IMR-90 (cell line): ENCODE data around the gene G3BP1.
A peak's percentile ranks its signal among the peaks of the same experiment; 100 is the strongest.

Source experiments
- FOS ChIP-seq: fragments of 150-350 bp; IDR thresholded peaks from 2 replicates; pipeline ENCODE4 v1.6.1; 2016; ENCODE audit warnings: low read depth, low read length
- MXI1 ChIP-seq: IDR thresholded peaks from 2 replicates; pipeline ENCODE4 v1.6.1; 2012; ENCODE audit warnings: low read depth, mild to moderate bottlenecking, low read length, moderate library complexity, borderline replicate concordance
- POLR2A ChIP-seq: IDR thresholded peaks from 2 replicates; pipeline ENCODE4 v1.6.1; 2012; ENCODE audit warnings: mild to moderate bottlenecking, low read depth, low read length
- RAD21 ChIP-seq: IDR thresholded peaks from 2 replicates; pipeline ENCODE4 v1.6.1; 2012; ENCODE audit warnings: low read length, improper control_type of control experiment
- RCOR1 ChIP-seq: IDR thresholded peaks from 2 replicates; pipeline ENCODE4 v1.6.1; 2012; ENCODE audit warnings: mild to moderate bottlenecking, low read length, improper control_type of control experiment; ENCODE audit not compliant: insufficient replicate concordance
- TF ChIP-seq, protein P1 (sequence below): conservative IDR thresholded peaks from 2 replicates; pipeline ENCODE4 v1.5.1; 2012; ENCODE audit warnings: mild to moderate bottlenecking, low read depth, low read length, improper control_type of control experiment
- TF ChIP-seq, protein P2 (sequence below): fragments of 150-350 bp; IDR thresholded peaks from 2 replicates; pipeline ENCODE4 v1.6.1; 2017; ENCODE audit warnings: mild to moderate bottlenecking, antibody characterized with exemption, low read length, low read depth

DNA sequence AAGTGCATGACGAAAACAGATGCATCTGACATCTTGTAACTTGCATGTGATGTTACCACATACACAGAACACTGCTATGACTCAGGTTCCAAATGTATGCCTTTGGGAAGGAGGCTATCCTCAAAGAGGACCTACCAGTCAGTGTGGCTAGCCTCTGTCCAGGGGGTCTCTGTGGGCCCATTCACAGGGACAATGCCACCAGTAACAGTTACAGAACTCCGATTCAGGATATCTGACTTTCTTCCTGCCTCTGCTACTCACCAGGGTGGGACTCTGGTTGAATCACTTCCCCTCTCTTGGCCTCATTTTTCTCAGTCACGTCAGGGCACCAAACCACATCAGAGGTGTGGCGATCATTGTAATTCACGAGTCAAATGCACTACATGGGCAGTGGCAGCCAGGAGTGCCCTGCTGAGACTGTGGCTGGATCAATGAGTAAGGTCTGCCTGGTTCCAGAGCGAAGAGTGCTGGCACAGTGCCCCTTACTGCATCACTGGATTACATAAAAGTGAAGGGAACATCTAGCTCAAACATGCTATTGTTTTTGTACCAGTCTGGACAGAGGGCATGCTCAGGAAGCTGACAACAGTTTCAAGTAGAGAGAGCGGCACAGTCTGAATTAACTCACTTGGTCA, 26.6 kb upstream of the G3BP1 start:
- TF ChIP-seq POLR2A (no peak), RCOR1 (no peak), MXI1 (no peak), FOS (peak; percentile 13; the same call in 1 of the 2 replicates), RAD21 (no peak)
- TF ChIP-seq, protein P1, sequence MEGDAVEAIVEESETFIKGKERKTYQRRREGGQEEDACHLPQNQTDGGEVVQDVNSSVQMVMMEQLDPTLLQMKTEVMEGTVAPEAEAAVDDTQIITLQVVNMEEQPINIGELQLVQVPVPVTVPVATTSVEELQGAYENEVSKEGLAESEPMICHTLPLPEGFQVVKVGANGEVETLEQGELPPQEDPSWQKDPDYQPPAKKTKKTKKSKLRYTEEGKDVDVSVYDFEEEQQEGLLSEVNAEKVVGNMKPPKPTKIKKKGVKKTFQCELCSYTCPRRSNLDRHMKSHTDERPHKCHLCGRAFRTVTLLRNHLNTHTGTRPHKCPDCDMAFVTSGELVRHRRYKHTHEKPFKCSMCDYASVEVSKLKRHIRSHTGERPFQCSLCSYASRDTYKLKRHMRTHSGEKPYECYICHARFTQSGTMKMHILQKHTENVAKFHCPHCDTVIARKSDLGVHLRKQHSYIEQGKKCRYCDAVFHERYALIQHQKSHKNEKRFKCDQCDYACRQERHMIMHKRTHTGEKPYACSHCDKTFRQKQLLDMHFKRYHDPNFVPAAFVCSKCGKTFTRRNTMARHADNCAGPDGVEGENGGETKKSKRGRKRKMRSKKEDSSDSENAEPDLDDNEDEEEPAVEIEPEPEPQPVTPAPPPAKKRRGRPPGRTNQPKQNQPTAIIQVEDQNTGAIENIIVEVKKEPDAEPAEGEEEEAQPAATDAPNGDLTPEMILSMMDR: no peak; the same call in 1 of the 2 replicates
- TF ChIP-seq, protein P2, sequence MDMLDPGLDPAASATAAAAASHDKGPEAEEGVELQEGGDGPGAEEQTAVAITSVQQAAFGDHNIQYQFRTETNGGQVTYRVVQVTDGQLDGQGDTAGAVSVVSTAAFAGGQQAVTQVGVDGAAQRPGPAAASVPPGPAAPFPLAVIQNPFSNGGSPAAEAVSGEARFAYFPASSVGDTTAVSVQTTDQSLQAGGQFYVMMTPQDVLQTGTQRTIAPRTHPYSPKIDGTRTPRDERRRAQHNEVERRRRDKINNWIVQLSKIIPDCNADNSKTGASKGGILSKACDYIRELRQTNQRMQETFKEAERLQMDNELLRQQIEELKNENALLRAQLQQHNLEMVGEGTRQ: no peak
